Endothelial cell of umbilical vein (primary cell): ENCODE results near the gene KIAA1191. TPM values are rescaled to one million over a fixed set of nuclear protein-coding genes. Genes with fewer than 3 reads are reported as not detected.

Source experiments
- Bru-seq: library from RNA; stranded (reverse); fragments of 400-500 nt; gene quantifications from one replicate; lab custom pipeline; 2021; lab: Mats Ljungman, UMichigan
- BruChase-seq, 2 experiments: library from RNA; stranded (reverse); fragments of 400-500 nt; gene quantifications; one replicate each; lab custom pipeline; 2021; lab: Mats Ljungman, UMichigan
- BruUV-seq: library from RNA; stranded (reverse); fragments of 400-500 nt; replicated peaks from 2 replicates; lab custom pipeline; 2021; lab: Mats Ljungman, UMichigan
- CTCF ChIA-PET: fragments of 300-600, 350-600 bp; sonication (Branson Sonifier 250); formaldehyde crosslinking; loops from one replicate; lab custom pipeline; 2021; ENCODE audit warnings: antibody characterized with exemption, inconsistent platforms; lab: Charles Lee
- POLR2A ChIA-PET: fragments of 300-600, 350-600 bp; sonication (Branson Sonifier 250); formaldehyde crosslinking; loops from one replicate; lab custom pipeline; 2021; ENCODE audit warnings: antibody characterized with exemption, inconsistent platforms; lab: Charles Lee
- DNase-seq: peaks from one replicate; pipeline ENCODE4 v3.0.0-alpha.2; 2011; ENCODE audit warnings: low read depth, low spot score
- FAIRE-seq: peaks from 2 replicates; lab custom pipeline; 2011; peaks lifted over from hg19 to GRCh38; lab: Jason Lieb, UNC
- H2AFZ ChIP-seq: 2 replicates; pipeline ENCODE4 v1.6.0; 2012; ENCODE audit warnings: low read depth, low read length, control low read depth, inconsistent platforms
- H3K27ac ChIP-seq: 2 replicates; pipeline ENCODE4 v1.5.1; 2011; ENCODE audit warnings: low read depth, mild to moderate bottlenecking, control low read depth, low read length, moderate library complexity; ENCODE audit not compliant: insufficient read depth
- H3K27me3 ChIP-seq, 2 experiments: 2 replicates each; pipeline versions ENCODE4 v1.6.0 to v1.6.1; 2011; ENCODE audit warnings: low read length in 2 of 2, mixed read lengths in 1 of 2; ENCODE audit not compliant: control insufficient read depth in 2 of 2, insufficient read depth in 2 of 2
- H3K36me3 ChIP-seq, 2 experiments: 2 replicates in 1 of 2; 3 replicates in 1 of 2; pipeline ENCODE4 v1.5.1; 2011; ENCODE audit warnings: low read length in 2 of 2, mild to moderate bottlenecking in 1 of 2, moderate library complexity in 1 of 2; ENCODE audit not compliant: control insufficient read depth in 2 of 2, insufficient read depth in 2 of 2; ENCODE audit errors: extremely low read depth in 1 of 2
- H3K4me1 ChIP-seq: 3 replicates; pipeline ENCODE4 v1.5.1; 2011; ENCODE audit warnings: mild to moderate bottlenecking, low read length; ENCODE audit not compliant: control insufficient read depth, insufficient read depth; ENCODE audit errors: extremely low read depth
- H3K4me2 ChIP-seq: 2 replicates; pipeline ENCODE4 v1.6.1; 2011; ENCODE audit warnings: low read length, control low read depth, mixed read lengths; ENCODE audit not compliant: insufficient read depth
- H3K4me3 ChIP-seq, 3 experiments: fragments of 200-600 bp in 1 of 3; sonication (generic), shearing (Covaris generic) in 1 of 3; replicated peaks in 1 of 3; 2 replicates each; pipeline ENCODE4 v1.5.1; 2011 to 2016; ENCODE audit warnings: control low read depth in 3 of 3, low read length in 3 of 3, mild to moderate bottlenecking in 2 of 3, inconsistent platforms in 1 of 3, low read depth in 1 of 3, moderate library complexity in 1 of 3; ENCODE audit not compliant: insufficient read depth in 1 of 3
- H3K79me2 ChIP-seq: 2 replicates; pipeline ENCODE4 v1.6.0; 2012; ENCODE audit warnings: low read length, inconsistent platforms; ENCODE audit not compliant: control insufficient read depth, insufficient read depth
- H3K9ac ChIP-seq: replicated peaks from 2 replicates; pipeline ENCODE3; 2011; ENCODE audit warnings: low read length, control low read depth; ENCODE audit not compliant: insufficient read depth; ENCODE audit errors: extremely low read depth
- H3K9me1 ChIP-seq: replicated peaks from 3 replicates; pipeline ENCODE4 v1.6.0; 2011; ENCODE audit warnings: mild to moderate bottlenecking, low read length; ENCODE audit not compliant: control insufficient read depth, insufficient read depth; ENCODE audit errors: extremely low read depth
- H3K9me3 ChIP-seq: replicated peaks from 2 replicates; pipeline ENCODE4 v1.5.1; 2012; ENCODE audit warnings: low read length, inconsistent platforms; ENCODE audit not compliant: control insufficient read depth, insufficient read depth
- H4K20me1 ChIP-seq: replicated peaks from 2 replicates; pipeline ENCODE3; 2011; ENCODE audit warnings: mild to moderate bottlenecking, low read length; ENCODE audit not compliant: control insufficient read depth, insufficient read depth; ENCODE audit errors: extremely low read depth
- EZH2 ChIP-seq: IDR thresholded peaks from 2 replicates; pipeline ENCODE4 v1.6.1; 2012; ENCODE audit warnings: borderline replicate concordance, low read depth, mild to moderate bottlenecking, moderate library complexity, low read length, inconsistent platforms; ENCODE audit not compliant: severe bottlenecking
- GATA2 ChIP-seq: IDR thresholded peaks from 2 replicates; pipeline ENCODE4 v1.7.0; 2011; ENCODE audit warnings: low read depth, mild to moderate bottlenecking, moderate library complexity, mixed read lengths, low read length; ENCODE audit not compliant: insufficient read length, insufficient read depth
- MYC ChIP-seq: IDR thresholded peaks from one replicate; pipeline ENCODE4 v1.6.1; 2011; ENCODE audit warnings: mild to moderate bottlenecking, low read depth, low read length
- POLR2A ChIP-seq: IDR thresholded peaks from 2 replicates; pipeline ENCODE4 v1.6.1; 2012; ENCODE audit warnings: low read depth, mild to moderate bottlenecking, control low read depth, low read length
- POLR2AphosphoS5 ChIP-seq: IDR thresholded peaks from 2 replicates; pipeline ENCODE4 v1.6.1; 2012; ENCODE audit warnings: low read depth, mild to moderate bottlenecking, control low read depth, low read length, moderate library complexity; ENCODE audit not compliant: insufficient read depth
- dilution Hi-C: fragments of 300-500 bp; cut with MboI; formaldehyde crosslinking; loops from one replicate; pipeline ENCODE4 v1.15.0; 2019; ENCODE audit warnings: low sequenced_read_pairs; ENCODE audit not compliant: extremely low pct_ligation_motif_present
- intact Hi-C: fragments of 100-400 bp; cut with micrococcal nuclease; formaldehyde crosslinking; loops from one replicate; pipeline ENCODE4 v1.10.0; 2022
- long read RNA-seq: library from polyadenylated mRNA; stranded (forward); transcript quantifications from one replicate; pipeline ENCODE4 v2.0.0, GENCODE V29; 2021
- polyA minus RNA-seq, 3 experiments: library from RNA; depleted of rRNA, polyadenylated mRNA; stranded (reverse); fragments of >200 nt; gene quantifications; 1 replicate in 1 of 3; 2 replicates in 2 of 3; pipeline ENCODE4 v1.2.3, GENCODE V29; 2011
- polyA plus RNA-seq, 4 experiments: library from polyadenylated mRNA; depleted of rRNA in 3 of 4; stranded (reverse) in 3 of 4; unstranded in 1 of 4; fragments of >200 nt; gene quantifications; 2 replicates each; pipeline versions ENCODE4 v1.2.1 to v1.2.3, GENCODE V29; 2011 to 2012; ENCODE audit warnings: missing spikeins in 1 of 4
- total RNA-seq: library from RNA; stranded (reverse); gene quantifications from 2 replicates; pipeline ENCODE4 v1.2.3, GENCODE V29; 2021

The KIAA1191 gene, protein sequence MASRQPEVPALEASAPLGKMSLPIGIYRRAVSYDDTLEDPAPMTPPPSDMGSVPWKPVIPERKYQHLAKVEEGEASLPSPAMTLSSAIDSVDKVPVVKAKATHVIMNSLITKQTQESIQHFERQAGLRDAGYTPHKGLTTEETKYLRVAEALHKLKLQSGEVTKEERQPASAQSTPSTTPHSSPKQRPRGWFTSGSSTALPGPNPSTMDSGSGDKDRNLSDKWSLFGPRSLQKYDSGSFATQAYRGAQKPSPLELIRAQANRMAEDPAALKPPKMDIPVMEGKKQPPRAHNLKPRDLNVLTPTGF
- total RNA-seq (116 and 119 TPM in 2 replicates), polyA plus RNA-seq (114 TPM in 2 replicates), polyA minus RNA-seq (156 and 164 TPM in 2 replicates), Bru-seq, nascent RNA (percentile 84 among the genes with signal in this experiment), BruChase-seq, experiment 1, labeled RNA remaining after a 6-hour chase (percentile 96 among the genes with signal in this experiment), BruChase-seq, experiment 2, labeled RNA remaining after a 2-hour chase (percentile 93 among the genes with signal in this experiment)
- polyA plus RNA-seq (2011; cell fraction: cytosol; rRNA removed): 135 and 136 TPM in 2 replicates
- 57.5 and 66.0 TPM in 2 replicates for polyA plus RNA-seq (2011; cell fraction: nucleus; rRNA removed)
- polyA plus RNA-seq (2012): 91.7 and 92.5 TPM in 2 replicates
- polyA minus RNA-seq (2011; cell fraction: cytosol; rRNA and poly(A)+ RNA removed): 33.1 TPM
- polyA minus RNA-seq (2011; cell fraction: nucleus; rRNA and poly(A)+ RNA removed): 35.4 and 43.8 TPM in 2 replicates
- long read RNA-seq, transcript KIAA1191-202 (8 exons, 2,700 nt): minor isoform, 17 of 292 reads
- long read RNA-seq, transcript KIAA1191-210 (8 exons, 1,243 nt): minor isoform, 21 of 292 reads
- long read RNA-seq, transcript KIAA1191-201 (9 exons, 2,991 nt): major isoform, 78 of 292 reads
- long read RNA-seq, transcript KIAA1191-212 (7 exons, 2,631 nt): minor isoform, 9 of 292 reads
- long read RNA-seq, partial matches to known transcripts: 112 of 292 reads
- long read RNA-seq, other reads (novel, unspliced or antisense): 50 of 292 reads

DNA sequence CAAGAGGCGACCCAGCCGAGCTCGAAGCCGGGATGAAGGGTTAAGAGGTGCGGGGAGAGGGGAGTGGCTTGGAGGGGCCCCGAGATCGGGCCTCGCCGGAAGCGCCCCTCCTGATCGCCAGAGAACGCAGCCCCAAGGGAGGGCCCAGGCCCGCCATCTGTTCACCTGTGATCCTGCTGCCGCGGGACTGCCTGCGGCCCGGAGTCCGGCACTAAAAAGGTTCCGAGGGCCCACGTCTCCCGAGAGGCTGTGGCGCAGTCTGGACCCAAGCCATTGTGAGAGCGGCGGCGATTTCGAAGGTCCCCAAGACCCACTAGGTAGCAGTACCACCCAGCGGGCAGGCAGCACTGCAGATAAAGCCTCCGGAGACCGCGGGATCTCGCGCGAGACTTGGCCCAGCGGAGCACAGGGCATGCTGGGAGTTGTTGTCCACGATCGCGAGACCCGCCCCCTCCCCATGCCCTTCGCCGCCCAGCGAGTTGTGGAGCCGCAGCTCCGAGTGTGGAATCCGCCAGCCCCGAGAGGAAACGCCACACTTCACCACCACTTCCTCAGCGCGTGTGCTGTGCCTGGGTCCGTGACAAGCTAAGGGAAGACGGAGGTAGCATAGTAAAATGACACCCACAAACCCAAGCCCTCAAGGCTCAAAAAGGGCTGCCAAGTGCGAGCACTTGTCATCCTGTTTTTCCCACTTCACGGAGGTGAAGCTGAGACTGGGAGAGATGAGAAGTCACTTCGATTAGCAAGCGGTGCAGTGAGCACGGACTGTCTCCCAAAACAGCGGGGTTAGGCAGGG, at the start of gene KIAA1191:
KIAA1191 (minus strand) TSS at position 328 of the 796 bp plus-strand sequence. CDS start 2,256 bp downstream, outside the sequence.
- Histone ChIP-seq H3K4me1 (peaks cover 13% of the 10 kb centered on the region), H2AFZ (peak within 1 kb of the TSS; percentile 94), H3K36me3 (peaks cover 0 to 3% of the 10 kb centered on the region in 2 experiments), H3K4me2 (peak within 1 kb of the TSS; percentile 75), H3K4me3 (peak within 1 kb of the TSS; percentile 83 to 99 (median 92)), H3K9me1 (no peaks in the 10 kb centered on the region), H3K79me2 (peaks cover 35% of the 10 kb centered on the region), H3K9me3 (no peaks in the 10 kb centered on the region), H3K9ac (peak within 1 kb of the TSS; percentile 95), H4K20me1 (no peaks in the 10 kb centered on the region), H3K27ac (peak within 1 kb of the TSS; percentile 67), H3K27me3 (no peaks in the 10 kb centered on the region)
- FAIRE-seq (peak; percentile 94), DNase-seq (peak; percentile 94)
- POLR2A ChIA-PET: interaction anchor here (0.8 kb wide), 1 partner anchor 176 kb away, joined by 4 read pairs; the partner anchor contains the start of gene RNF44
- intact Hi-C loops (loop anchor here (1.0 to 10.0 kb wide), 3 partner anchors 27 to 175 kb away; partner anchors contain the start of genes HIGD2A, NOP16, RNF44 and SIMC1), dilution Hi-C loops (no loop called here)
- BruUV-seq: TSS peak; percentile 67
- TF ChIP-seq POLR2A (peak; percentile 98), EZH2 (no peak), MYC (peak; percentile 25), GATA2 (peak; percentile 26), POLR2AphosphoS5 (peak; percentile 85)
- CTCF ChIA-PET: interaction anchor here (1.1 to 2.9 kb wide), 4 partner anchors 11 to 1246 kb away, joined by 3 to 12 read pairs (median 4); no protein-coding TSS in a partner anchor
